Peyer's patch (tissue), 4 donors: ENCODE results near the gene RBPJL.

ENCODE experiments used
- POLR2A ChIP-seq, 2 donors: fragments of 450-650 bp; IDR thresholded peaks; one replicate each; pipeline ENCODE4 v1.5.1; 2017; ENCODE audit warnings: antibody characterized with exemption in 2 of 2, mild to moderate bottlenecking in 2 of 2, moderate library complexity in 2 of 2
- TF ChIP-seq, protein P1 (sequence below), 6 experiments: fragments of 450-650 bp in 4 of 6; fragments of 200-600 bp in 2 of 6; sonication (generic) in 1 of 6; IDR thresholded peaks; one replicate each; pipeline ENCODE4 v1.5.1; 2017 to 2019; ENCODE audit warnings: antibody characterized with exemption in 6 of 6, mild to moderate bottlenecking in 3 of 6, moderate library complexity in 1 of 6

DNA sequence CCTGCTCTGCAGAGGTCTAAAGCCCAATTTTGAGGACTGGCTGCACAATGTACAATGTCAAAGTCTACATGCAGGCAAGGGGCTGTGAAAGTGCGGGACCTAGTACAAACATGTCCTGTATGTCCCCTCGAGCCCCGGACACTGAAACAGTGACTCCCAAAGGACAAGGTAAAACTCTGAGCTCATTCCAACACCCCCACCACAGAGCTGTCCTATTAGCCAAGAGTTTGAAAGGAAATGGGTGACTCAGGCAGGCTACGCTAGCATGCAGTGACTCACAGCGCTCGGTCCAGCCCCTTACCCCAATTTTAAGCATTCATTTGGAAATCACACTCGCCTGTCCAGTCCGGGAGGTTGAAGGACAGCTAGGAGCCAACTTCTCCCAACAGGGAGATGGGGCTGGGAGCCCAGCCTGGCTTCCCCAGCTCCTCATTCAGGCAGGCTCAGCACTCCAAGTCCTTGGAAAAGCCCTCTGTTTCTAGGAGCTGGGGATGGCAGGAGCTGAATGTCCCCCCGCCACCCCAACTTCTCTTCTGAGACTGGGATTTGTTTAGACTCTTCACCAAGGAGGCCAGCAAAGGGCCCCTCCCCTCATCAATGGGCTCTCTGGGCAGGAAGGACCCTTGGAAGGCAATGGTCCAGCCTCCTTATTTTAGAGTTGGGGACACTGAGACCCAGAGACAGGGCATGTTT lies 37.7 kb downstream of the RBPJL start:
- TF ChIP-seq, protein P1, sequence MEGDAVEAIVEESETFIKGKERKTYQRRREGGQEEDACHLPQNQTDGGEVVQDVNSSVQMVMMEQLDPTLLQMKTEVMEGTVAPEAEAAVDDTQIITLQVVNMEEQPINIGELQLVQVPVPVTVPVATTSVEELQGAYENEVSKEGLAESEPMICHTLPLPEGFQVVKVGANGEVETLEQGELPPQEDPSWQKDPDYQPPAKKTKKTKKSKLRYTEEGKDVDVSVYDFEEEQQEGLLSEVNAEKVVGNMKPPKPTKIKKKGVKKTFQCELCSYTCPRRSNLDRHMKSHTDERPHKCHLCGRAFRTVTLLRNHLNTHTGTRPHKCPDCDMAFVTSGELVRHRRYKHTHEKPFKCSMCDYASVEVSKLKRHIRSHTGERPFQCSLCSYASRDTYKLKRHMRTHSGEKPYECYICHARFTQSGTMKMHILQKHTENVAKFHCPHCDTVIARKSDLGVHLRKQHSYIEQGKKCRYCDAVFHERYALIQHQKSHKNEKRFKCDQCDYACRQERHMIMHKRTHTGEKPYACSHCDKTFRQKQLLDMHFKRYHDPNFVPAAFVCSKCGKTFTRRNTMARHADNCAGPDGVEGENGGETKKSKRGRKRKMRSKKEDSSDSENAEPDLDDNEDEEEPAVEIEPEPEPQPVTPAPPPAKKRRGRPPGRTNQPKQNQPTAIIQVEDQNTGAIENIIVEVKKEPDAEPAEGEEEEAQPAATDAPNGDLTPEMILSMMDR (IDR thresholded peaks at IDR 0.05): no peak
- peak in 1 of 2 donors; percentile 10 for TF ChIP-seq POLR2A (IDR thresholded peaks at IDR 0.05)
